Measurements from ENCODE around the gene KRT23. TPM values are rescaled to one million over a fixed set of nuclear protein-coding genes. Genes with fewer than 3 reads are reported as not detected.

The KRT23 gene
- polyA plus RNA-seq, 1 donor from 2014 or later, result 0.37 TPM

DNA sequence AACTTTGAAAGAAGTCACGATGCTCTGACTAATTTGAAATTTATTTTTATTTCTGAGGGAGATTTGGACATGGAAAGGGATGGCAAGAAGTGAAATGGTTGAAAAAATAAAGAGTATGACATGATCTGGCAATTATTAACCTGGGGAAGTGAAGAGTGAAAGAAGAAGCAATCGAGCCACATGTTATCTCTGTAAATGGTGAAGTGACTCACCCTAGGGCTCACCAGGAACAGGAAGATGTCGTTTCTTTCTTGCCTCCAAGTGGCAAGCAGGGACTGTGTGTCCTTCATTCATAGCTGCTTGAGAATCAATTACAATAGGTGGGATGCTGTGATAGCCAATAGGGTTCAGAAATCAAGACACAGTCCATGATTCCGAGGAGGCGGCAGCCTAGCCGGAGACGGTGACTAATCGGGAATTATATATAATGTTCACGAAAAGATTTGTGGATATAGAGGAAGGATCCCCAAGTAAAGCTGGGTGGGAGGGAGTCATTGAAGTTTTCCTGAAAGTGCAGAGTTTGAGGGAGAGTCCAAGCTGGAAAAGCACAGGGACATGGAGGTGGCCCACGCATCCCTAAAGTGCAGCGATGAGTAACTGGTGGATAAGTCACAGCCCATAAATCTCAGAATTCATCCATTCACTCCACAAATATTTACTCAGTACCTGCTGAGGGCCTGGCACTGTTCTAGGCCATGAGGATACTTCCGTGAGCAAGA, 34.2 kb downstream of the KRT23 start:
- H3K27ac ChIP-seq (ENCODE audit: low read length), result no peak overlapping the region
- H3K27me3 ChIP-seq (ENCODE audit: insufficient read depth, low read depth, low read length), result no peaks in the 10 kb centered on the region
- no peak overlapping the region for H3K4me3 ChIP-seq (ENCODE audit: low read length)
- H3K4me2 ChIP-seq (ENCODE audit: low read length), result no peak overlapping the region
- H3F3A ChIP-seq (ENCODE audit: insufficient read depth, low read length, poor library complexity, severe bottlenecking), result no peaks in the 10 kb centered on the region
- H3K9me3 ChIP-seq (ENCODE audit: low read length), result no peaks in the 10 kb centered on the region
- H2AFZ ChIP-seq (ENCODE audit: low read depth, low read length), result no peak overlapping the region
- no peak overlapping the region for H3K9ac ChIP-seq (ENCODE audit: low read length)
- H3K9me2 ChIP-seq (ENCODE audit: insufficient read depth, low read length), result no peaks in the 10 kb centered on the region
- TF ChIP-seq, protein P1, sequence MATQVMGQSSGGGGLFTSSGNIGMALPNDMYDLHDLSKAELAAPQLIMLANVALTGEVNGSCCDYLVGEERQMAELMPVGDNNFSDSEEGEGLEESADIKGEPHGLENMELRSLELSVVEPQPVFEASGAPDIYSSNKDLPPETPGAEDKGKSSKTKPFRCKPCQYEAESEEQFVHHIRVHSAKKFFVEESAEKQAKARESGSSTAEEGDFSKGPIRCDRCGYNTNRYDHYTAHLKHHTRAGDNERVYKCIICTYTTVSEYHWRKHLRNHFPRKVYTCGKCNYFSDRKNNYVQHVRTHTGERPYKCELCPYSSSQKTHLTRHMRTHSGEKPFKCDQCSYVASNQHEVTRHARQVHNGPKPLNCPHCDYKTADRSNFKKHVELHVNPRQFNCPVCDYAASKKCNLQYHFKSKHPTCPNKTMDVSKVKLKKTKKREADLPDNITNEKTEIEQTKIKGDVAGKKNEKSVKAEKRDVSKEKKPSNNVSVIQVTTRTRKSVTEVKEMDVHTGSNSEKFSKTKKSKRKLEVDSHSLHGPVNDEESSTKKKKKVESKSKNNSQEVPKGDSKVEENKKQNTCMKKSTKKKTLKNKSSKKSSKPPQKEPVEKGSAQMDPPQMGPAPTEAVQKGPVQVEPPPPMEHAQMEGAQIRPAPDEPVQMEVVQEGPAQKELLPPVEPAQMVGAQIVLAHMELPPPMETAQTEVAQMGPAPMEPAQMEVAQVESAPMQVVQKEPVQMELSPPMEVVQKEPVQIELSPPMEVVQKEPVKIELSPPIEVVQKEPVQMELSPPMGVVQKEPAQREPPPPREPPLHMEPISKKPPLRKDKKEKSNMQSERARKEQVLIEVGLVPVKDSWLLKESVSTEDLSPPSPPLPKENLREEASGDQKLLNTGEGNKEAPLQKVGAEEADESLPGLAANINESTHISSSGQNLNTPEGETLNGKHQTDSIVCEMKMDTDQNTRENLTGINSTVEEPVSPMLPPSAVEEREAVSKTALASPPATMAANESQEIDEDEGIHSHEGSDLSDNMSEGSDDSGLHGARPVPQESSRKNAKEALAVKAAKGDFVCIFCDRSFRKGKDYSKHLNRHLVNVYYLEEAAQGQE (IDR thresholded peaks at IDR 0.05; ENCODE audit: borderline replicate concordance), result no peak
- TF ChIP-seq MXI1 (conservative IDR thresholded peaks at IDR 0.05; ENCODE audit: poor library complexity, severe bottlenecking), result no peak
- no peak for TF ChIP-seq TAF1 (IDR thresholded peaks at IDR 0.05; ENCODE audit: low read depth)
- TF ChIP-seq, protein P2, sequence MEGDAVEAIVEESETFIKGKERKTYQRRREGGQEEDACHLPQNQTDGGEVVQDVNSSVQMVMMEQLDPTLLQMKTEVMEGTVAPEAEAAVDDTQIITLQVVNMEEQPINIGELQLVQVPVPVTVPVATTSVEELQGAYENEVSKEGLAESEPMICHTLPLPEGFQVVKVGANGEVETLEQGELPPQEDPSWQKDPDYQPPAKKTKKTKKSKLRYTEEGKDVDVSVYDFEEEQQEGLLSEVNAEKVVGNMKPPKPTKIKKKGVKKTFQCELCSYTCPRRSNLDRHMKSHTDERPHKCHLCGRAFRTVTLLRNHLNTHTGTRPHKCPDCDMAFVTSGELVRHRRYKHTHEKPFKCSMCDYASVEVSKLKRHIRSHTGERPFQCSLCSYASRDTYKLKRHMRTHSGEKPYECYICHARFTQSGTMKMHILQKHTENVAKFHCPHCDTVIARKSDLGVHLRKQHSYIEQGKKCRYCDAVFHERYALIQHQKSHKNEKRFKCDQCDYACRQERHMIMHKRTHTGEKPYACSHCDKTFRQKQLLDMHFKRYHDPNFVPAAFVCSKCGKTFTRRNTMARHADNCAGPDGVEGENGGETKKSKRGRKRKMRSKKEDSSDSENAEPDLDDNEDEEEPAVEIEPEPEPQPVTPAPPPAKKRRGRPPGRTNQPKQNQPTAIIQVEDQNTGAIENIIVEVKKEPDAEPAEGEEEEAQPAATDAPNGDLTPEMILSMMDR (IDR thresholded peaks at IDR 0.05; ENCODE audit: poor library complexity, severe bottlenecking), result no peak
- TF ChIP-seq RAD21 (conservative IDR thresholded peaks at IDR 0.05), result no peak
- no peak for TF ChIP-seq SMC3 (conservative IDR thresholded peaks at IDR 0.05; ENCODE audit: poor library complexity)
- no peak for TF ChIP-seq POLR2AphosphoS5 (IDR thresholded peaks at IDR 0.05)
- TF ChIP-seq EZH2 (IDR thresholded peaks at IDR 0.05; ENCODE audit: borderline replicate concordance, insufficient read depth, low read length, poor library complexity, severe bottlenecking), result no peak
- no peak for TF ChIP-seq EP300 (conservative IDR thresholded peaks at IDR 0.05; ENCODE audit: poor library complexity, severe bottlenecking)
- no peaks in the 10 kb centered on the region for H3K79me2 ChIP-seq (replicated peaks; ENCODE audit: insufficient read depth, low read length)
- no peaks in the 10 kb centered on the region for H4K20me1 ChIP-seq (ENCODE audit: insufficient read depth)
- no peaks in the 10 kb centered on the region for H3K36me3 ChIP-seq (ENCODE audit: insufficient read depth, low read length)

DNA sequence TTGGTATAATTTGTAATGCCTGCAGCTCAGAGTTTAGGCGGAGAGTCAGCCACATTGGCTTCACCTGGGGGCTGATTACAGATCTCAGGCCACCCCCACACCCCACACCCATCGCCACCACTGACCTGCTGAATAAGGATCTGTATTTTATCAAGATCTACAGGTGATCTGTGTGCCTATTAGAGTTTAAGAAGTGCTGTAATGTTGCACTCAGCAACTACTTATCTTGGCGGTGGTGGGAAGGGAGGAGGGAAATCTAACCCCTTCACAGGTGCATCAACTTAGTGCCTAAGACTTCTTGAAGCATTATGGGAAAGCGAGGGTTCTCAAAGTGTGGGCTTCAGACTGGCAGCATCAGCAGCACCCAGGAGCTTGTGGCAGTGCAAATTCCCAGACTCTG, 34.9 kb downstream of the KRT23 start:
- TF ChIP-seq RAD21 (conservative IDR thresholded peaks at IDR 0.05), result no peak
- TF ChIP-seq POLR2AphosphoS5 (IDR thresholded peaks at IDR 0.05), result no peak
- no peak for TF ChIP-seq EP300 (conservative IDR thresholded peaks at IDR 0.05; ENCODE audit: poor library complexity, severe bottlenecking)
- TF ChIP-seq TAF1 (IDR thresholded peaks at IDR 0.05; ENCODE audit: low read depth), result no peak
- no peak for TF ChIP-seq MXI1 (conservative IDR thresholded peaks at IDR 0.05; ENCODE audit: poor library complexity, severe bottlenecking)

More for the DNA sequence above, 34.9 kb downstream of the KRT23 start:
- Histone ChIP-seq H3F3A (ENCODE audit: insufficient read depth, low read length, poor library complexity, severe bottlenecking) (no peaks in the 10 kb centered on the region), H3K9me3 (ENCODE audit: low read length) (no peaks in the 10 kb centered on the region), H3K9me2 (ENCODE audit: insufficient read depth, low read length) (no peaks in the 10 kb centered on the region), H3K4me2 (ENCODE audit: low read length) (no peak overlapping the region), H4K20me1 (ENCODE audit: insufficient read depth) (no peaks in the 10 kb centered on the region), H3K27me3 (ENCODE audit: insufficient read depth, low read depth, low read length) (no peaks in the 10 kb centered on the region), H3K4me3 (ENCODE audit: low read length) (no peak overlapping the region), H2AFZ (ENCODE audit: low read depth, low read length) (no peak overlapping the region), H3K9ac (ENCODE audit: low read length) (no peak overlapping the region), H3K79me2 (replicated peaks; ENCODE audit: insufficient read depth, low read length) (no peaks in the 10 kb centered on the region), H3K27ac (ENCODE audit: low read length) (no peak overlapping the region), H3K36me3 (ENCODE audit: insufficient read depth, low read length) (no peaks in the 10 kb centered on the region)

Data from neural cell (in vitro differentiated cells).